ENCODE measurements around the gene DMXL1.

Gene DMXL1

DNA sequence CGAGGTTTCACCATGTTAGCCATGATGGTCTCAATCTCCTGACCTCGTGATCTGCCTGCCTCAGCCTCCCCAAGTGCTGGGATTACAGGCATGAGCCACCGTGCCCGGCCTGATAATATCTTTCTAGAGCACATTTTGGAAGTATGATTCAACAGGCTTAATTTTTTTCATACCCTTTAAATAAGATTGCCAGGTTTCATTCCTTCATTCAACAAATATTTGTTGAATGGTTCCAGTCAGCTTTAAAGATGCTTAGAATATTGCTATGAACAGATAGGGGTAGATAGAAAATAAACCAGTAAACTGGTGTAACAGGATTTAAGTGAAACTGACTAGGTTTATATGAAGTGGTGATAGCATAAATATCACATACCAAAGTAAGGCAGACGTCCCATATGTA lies 41.3 kb downstream of the DMXL1 start:
- Histone ChIP-seq H3K4me2 (ENCODE audit: low read depth, low read length) (no peak overlapping the region), H4K20me1 (ENCODE audit: insufficient read depth, low read length) (no peaks in the 10 kb centered on the region), H2AFZ (ENCODE audit: low read length) (no peak overlapping the region), H3K36me3 (replicated peaks; ENCODE audit: insufficient read depth, low read length) (peaks cover 3% of the 10 kb centered on the region; the same call in 1 of the 2 replicates), H3K9me3 (replicated peaks; ENCODE audit: insufficient read depth, low read length) (no peaks in the 10 kb centered on the region), H3K27me3 (replicated peaks; ENCODE audit: insufficient read depth, low read length) (no peaks in the 10 kb centered on the region), H3F3A (ENCODE audit: insufficient read depth, low read length) (no peaks in the 10 kb centered on the region), H3K4me3 (ENCODE audit: low read length) (no peak overlapping the region), H3K4me1 (ENCODE audit: low read length) (no peaks in the 10 kb centered on the region), H3K27ac (ENCODE audit: low read length) (no peak overlapping the region), H3K9me2 (replicated peaks; ENCODE audit: insufficient read depth, low read length) (no peaks in the 10 kb centered on the region), H3K79me2 (ENCODE audit: low read length) (no peaks in the 10 kb centered on the region), H3K9ac (ENCODE audit: low read length) (no peak overlapping the region)
- TF ChIP-seq EZH2 (optimal IDR thresholded peaks at IDR 0.05; ENCODE audit: low read depth, low read length) = no peak
- TF ChIP-seq EZH2phosphoT487 (IDR thresholded peaks at IDR 0.05; ENCODE audit: low read length) = no peak
- TF ChIP-seq, protein P1, sequence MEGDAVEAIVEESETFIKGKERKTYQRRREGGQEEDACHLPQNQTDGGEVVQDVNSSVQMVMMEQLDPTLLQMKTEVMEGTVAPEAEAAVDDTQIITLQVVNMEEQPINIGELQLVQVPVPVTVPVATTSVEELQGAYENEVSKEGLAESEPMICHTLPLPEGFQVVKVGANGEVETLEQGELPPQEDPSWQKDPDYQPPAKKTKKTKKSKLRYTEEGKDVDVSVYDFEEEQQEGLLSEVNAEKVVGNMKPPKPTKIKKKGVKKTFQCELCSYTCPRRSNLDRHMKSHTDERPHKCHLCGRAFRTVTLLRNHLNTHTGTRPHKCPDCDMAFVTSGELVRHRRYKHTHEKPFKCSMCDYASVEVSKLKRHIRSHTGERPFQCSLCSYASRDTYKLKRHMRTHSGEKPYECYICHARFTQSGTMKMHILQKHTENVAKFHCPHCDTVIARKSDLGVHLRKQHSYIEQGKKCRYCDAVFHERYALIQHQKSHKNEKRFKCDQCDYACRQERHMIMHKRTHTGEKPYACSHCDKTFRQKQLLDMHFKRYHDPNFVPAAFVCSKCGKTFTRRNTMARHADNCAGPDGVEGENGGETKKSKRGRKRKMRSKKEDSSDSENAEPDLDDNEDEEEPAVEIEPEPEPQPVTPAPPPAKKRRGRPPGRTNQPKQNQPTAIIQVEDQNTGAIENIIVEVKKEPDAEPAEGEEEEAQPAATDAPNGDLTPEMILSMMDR (IDR thresholded peaks at IDR 0.05; ENCODE audit: low read length) = no peak
- no peak for DNase-seq

DNA sequence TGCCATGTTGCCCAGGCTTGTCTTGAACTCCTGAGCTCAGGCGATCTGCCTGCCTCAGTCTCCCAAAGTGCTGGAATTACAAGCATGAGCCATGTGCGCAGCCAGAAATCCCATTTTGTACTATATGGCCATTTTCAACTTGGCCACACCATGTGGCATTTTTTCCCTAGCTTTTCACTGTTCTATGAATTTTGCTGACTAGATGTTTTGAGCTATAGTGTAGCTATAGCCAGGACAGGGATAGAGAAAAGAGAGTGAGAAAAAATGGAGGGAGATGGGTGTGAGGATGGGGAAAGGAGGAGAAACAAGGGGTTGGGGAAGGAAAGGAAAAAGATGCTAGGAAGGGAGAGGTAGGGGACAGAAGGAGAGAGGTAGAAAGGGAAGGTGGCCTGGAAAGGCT lies 46.4 kb downstream of the DMXL1 start:
- no peak overlapping the region for H3K4me2 ChIP-seq (ENCODE audit: low read depth, low read length)
- H3F3A ChIP-seq (ENCODE audit: insufficient read depth, low read length) = no peaks in the 10 kb centered on the region
- no peaks in the 10 kb centered on the region for H3K4me1 ChIP-seq (ENCODE audit: low read length)
- no peak overlapping the region for H3K4me3 ChIP-seq (ENCODE audit: low read length)
- no peaks in the 10 kb centered on the region for H3K9me2 ChIP-seq (replicated peaks; ENCODE audit: insufficient read depth, low read length)
- no peaks in the 10 kb centered on the region for H3K27me3 ChIP-seq (replicated peaks; ENCODE audit: insufficient read depth, low read length)
- H4K20me1 ChIP-seq (ENCODE audit: insufficient read depth, low read length) = no peaks in the 10 kb centered on the region
- no peak for TF ChIP-seq EZH2 (optimal IDR thresholded peaks at IDR 0.05; ENCODE audit: low read depth, low read length)
- no peak for TF ChIP-seq EZH2phosphoT487 (IDR thresholded peaks at IDR 0.05; ENCODE audit: low read length)
- TF ChIP-seq, protein P1 (IDR thresholded peaks at IDR 0.05; ENCODE audit: low read length) = no peak
- H3K9ac ChIP-seq (ENCODE audit: low read length) = no peak overlapping the region
- H3K79me2 ChIP-seq (ENCODE audit: low read length) = no peaks in the 10 kb centered on the region
- no peaks in the 10 kb centered on the region for H3K9me3 ChIP-seq (replicated peaks; ENCODE audit: insufficient read depth, low read length)
- DNase-seq = no peak
- no peak overlapping the region for H2AFZ ChIP-seq (ENCODE audit: low read length)
- H3K27ac ChIP-seq (ENCODE audit: low read length) = no peak overlapping the region
- H3K36me3 ChIP-seq (replicated peaks; ENCODE audit: insufficient read depth, low read length) = peaks cover 3% of the 10 kb centered on the region; the same call in 1 of the 2 replicates

DNA sequence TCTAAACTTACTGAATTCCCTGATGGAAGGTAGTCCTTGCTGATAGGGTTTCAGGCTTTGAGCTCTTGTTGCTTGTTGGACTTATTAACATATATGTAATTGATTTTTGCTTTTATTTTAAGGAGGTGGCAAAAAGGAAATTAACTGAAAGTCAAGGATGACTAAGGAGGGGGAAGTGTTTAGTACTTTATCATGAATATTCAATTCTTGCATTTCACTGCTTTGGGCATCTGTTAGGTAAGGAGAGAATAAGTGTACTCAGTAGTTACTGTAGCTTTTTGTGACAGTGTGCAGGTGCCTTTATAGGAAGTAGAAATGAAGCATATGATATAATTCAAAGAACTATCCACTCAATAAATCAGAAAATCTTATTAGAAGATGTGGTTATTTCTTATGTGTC lies 47.1 kb downstream of the DMXL1 start:
- Histone ChIP-seq H4K20me1 (ENCODE audit: insufficient read depth, low read length) (no peaks in the 10 kb centered on the region), H3K79me2 (ENCODE audit: low read length) (no peaks in the 10 kb centered on the region), H3K36me3 (replicated peaks; ENCODE audit: insufficient read depth, low read length) (peaks cover 3% of the 10 kb centered on the region; the same call in 1 of the 2 replicates), H3K4me3 (ENCODE audit: low read length) (no peak overlapping the region), H3K4me1 (ENCODE audit: low read length) (no peaks in the 10 kb centered on the region), H3K27me3 (replicated peaks; ENCODE audit: insufficient read depth, low read length) (no peaks in the 10 kb centered on the region), H3K9me3 (replicated peaks; ENCODE audit: insufficient read depth, low read length) (no peaks in the 10 kb centered on the region), H3F3A (ENCODE audit: insufficient read depth, low read length) (no peaks in the 10 kb centered on the region), H3K9me2 (replicated peaks; ENCODE audit: insufficient read depth, low read length) (no peaks in the 10 kb centered on the region), H3K4me2 (ENCODE audit: low read depth, low read length) (no peak overlapping the region), H2AFZ (ENCODE audit: low read length) (no peak overlapping the region), H3K9ac (ENCODE audit: low read length) (no peak overlapping the region), H3K27ac (ENCODE audit: low read length) (no peak overlapping the region)
- DNase-seq = no peak
- TF ChIP-seq EZH2 (optimal IDR thresholded peaks at IDR 0.05; ENCODE audit: low read depth, low read length) (no peak), EZH2phosphoT487 (IDR thresholded peaks at IDR 0.05; ENCODE audit: low read length) (no peak)
- TF ChIP-seq, protein P1 (IDR thresholded peaks at IDR 0.05; ENCODE audit: low read length) = no peak
